ENCODE measurements around the gene WWC2.
"Not testable (repeated sequence)": the region's sequence is repeated elsewhere in the genome, so short reads cannot be mapped to it uniquely, and the experiment has no call there.

Gene WWC2

DNA sequence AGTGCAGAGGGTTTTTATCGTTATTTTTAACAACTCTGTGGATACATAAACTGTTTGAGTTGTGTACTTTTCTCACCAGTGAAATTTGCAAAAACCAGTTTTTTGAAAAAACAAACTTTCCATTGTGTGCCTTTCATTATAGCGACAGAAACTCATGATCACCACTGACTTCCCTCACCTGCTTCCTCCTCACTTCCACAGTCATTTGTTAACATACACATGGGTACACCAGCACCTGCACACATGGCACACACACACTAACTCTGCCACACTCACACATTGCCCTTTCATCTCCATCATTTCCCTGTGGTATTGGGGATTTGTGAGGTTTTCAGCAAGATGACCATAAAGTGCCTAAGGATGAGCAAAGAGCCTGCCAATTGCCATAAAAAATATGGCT lies 200.4 kb downstream of the WWC2 start:
- DNase-seq (ENCODE audit: low read depth), result no peak

DNA sequence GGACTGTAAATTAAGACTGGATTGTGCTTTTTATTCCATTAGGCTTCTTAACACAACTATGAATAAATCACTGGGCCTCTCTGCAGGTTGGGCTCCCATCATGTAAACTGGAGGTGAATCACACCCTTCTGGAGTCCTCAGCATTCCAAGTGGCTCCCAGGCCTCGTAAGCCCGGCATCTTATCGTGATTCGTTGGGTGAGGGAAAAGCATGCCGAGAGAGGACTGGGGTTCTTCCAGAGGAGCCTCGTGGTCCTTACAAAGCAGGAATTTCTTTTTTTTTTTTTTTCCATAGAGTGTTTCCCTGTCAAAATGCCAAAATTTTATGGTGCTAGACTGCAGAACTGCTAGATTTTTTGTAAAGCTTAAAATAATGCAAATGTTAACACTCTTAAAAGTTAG lies 201.0 kb downstream of the WWC2 start:
- DNase-seq (ENCODE audit: low read depth), result no peak

DNA sequence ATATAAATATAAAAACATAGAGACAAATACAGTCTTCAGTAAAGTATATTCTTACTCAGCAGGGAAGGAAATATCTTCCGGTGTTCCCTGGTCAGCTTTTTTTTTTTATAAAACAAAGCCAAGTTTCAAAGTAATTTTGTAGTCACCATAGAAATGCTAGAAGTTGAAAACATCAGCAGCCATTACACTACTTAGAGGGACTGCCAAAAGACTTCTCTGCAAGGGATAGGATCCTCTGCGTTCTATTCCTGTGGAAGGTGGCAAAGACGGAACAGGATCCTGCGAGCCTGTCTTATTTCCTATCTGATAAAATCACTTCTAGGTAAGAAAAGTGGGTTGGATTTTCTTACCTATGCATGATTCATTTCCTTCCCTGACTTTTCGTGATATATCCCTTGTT lies 201.6 kb downstream of the WWC2 start:
- DNase-seq (ENCODE audit: low read depth), result no peak

DNA sequence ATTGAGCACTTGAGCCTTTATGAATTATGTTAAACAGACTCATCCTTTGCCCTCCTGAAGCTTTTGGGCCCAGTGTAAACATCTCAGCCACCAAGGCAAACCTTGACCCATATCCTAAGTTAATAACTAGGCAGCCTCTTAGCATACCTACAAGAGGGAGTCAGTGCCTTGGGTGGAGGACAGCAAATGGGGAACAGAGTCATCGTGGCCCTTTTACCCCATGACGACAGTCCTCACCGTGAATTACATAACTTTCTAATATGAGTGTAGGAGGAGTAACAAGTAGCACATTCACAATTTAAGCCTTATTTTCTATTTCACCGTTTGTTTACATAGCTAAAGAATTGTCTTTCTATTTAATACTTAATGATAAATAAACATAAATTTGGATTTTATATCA lies 204.2 kb downstream of the WWC2 start:
- no peak for DNase-seq (ENCODE audit: low read depth)

DNA sequence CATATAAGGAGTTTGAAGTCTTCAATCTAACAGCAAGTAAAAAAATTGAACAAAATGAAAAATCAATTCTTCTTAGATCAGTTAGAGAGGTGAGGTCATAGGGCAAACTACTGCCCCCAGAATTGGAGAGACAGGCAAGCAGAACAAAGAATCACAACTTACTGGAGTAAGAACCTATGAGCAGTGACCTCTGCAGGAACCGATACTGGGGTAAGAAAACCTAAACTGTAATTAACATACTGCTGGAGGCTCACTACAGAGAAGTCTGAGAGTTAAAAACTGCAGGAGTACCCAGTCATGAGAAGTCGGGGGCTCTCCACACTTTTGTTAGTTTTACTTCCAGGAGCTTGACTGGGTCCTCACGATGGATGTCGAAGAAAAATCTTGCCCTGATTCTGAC lies 205.0 kb downstream of the WWC2 start:
- DNase-seq (ENCODE audit: low read depth), result no peak

DNA sequence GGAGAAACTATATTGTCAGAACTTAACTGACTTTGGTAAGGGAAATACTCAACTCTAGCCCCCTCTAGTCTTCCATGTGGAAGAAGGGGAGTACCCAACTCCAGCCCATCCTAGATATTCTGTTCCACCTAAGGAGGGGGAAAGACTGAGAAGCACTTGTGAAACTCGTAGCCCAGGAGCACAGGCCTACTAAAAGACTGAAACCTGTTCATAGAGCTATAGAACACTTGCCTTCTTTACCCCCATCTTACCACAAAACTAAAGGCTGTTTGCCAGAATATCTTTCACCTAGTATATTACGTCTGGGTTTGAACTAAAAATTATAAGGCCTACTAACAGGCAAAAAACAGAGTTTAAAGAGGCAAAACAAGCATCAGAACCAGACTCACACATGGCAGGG lies 205.5 kb downstream of the WWC2 start:
- DNase-seq (ENCODE audit: low read depth), result no peak

DNA sequence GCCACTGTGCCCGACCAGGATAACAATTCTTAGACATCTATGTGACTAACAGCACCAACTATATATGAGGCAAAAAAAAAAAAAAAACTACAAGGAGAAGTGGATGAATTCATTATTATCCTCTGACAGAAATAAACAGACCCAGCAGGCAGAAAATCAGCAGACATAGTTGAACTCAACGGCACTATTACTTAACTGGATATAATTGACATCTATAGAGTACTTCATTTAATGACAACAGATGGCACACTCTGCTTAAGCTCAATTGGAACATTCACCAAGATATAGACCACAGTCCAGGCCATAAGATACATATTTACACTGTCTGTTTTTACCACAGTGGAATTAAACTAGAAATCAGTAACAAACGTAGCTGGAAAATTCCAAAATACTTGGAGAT lies 207.8 kb downstream of the WWC2 start:
- no peak for DNase-seq (ENCODE audit: low read depth)

DNA sequence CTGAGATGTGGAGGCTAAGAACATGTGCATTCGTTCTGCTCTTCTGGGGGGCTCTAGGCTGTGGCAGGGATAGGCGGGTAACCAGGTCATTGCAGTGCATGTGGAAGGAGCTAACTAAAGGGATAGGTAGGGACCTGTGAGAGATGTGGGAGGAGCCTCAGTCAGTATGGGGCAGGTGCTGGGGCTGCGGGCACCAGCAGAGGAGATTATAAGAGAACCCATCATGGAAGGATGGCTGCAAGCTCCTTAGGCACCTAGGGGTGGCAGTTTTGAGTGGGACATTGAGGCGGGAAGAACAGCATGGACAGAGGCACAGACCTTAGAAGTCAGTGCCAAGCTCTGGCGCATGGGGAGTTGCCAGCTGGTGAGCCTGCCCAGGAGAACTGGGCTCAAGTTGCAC lies 213.8 kb downstream of the WWC2 start:
- no peak for DNase-seq (ENCODE audit: low read depth)

DNA sequence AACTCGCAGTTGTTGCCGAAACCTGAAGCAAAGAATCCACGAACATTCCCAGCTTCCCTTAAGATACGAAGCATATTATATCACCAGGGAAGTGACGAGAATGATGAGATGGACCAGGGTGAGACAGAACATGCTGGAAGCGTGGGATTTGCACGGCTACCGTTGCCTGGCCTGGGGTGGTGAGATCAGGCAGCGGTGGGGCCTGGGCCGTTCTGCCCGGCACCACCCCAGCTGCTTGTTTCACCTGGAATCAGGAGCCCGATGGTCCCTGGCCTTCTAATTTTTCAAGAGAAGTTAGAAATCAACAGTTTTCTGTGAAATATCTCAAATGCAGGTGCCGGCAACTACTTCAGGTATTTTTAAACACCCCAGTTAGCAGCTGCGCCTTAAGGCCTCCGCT lies 215.3 kb downstream of the WWC2 start:
- no peak for DNase-seq (ENCODE audit: low read depth)

DNA sequence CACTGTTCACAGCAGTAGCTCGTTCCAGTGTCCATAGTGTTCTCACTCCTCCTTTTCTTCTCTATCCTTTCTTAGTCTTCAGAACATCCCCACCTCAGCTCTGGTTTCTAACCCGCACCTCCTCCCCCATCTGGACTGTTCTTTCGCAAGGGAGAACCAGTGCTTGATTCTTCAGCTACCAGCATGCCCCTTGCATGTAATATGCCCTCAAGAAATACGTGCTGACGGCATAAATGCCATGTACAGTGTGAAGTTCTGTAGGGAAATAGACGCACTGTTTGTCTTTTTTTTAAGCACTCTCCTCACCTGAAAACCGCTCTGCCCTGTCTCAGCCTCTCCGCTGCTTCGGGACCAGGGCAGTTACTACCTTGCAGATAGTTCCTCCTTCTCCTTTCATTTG lies 215.7 kb downstream of the WWC2 start:
- DNase-seq (ENCODE audit: low read depth), result no peak

DNA sequence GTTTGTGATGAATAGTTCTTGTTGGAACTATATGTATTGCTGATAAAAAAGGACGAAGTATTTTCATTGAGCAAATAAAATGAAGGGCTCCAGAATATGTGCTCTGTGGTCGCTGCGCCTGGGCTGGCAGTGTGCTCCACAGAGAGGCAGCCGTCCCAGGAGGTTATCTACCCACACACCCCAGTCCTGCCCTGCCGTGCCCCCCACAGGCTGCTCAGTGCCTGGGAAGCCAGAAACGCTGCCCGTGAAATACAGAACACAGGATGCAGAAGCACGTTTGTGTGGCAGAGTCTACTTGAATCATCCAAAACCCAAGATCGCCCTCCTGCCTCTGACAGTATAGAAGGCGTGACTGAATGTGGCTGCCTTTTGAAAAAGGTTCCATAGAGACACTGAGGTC lies 219.6 kb downstream of the WWC2 start:
- no peak for DNase-seq (ENCODE audit: low read depth)

DNA sequence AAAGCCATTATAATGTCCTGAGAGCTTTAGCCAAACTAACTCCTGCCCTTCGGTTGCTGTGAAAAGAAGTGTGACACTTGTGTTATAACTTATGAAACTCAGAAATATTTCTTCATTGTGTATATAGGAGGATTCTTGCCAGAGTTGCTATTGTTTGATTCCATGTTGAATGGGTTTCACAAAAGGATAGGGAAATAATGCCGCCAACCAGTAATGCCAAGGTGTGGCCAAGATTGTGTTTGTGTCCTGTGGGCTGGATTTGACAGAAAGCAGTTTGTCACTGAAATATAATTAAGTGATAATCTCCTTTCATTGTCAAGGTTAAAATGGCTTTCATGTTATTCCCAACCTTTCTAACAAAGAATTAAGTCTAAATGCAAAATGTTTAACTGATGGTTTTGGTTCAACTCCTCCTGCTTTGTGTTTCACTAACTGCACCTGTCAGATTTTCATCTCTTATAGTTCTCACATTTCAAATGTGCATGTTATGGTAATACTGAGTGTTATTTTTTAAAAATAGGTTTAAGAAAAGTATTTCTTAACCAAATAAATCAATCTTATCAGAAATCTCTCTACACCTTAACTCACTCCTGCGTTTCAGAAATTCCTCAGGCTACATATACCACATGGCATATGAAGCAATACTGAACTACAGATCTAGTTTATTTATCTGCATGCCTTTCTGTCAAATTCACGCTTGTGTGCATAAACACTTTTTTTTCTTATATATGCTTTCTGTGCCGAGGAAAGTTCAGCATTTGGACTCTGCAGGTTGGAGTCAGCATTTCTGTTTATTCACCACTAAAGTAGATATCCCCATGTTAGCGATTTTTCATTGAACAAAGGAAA lies 221.4 kb downstream of the WWC2 start, which contains the start of gene CLDN22:
TSS of gene CLDN22 (minus strand) at position 66 of the 849 bp plus-strand sequence. CDS start at position 8, 58 bp downstream.
- DNase-seq (ENCODE audit: low read depth), result no peak

DNA sequence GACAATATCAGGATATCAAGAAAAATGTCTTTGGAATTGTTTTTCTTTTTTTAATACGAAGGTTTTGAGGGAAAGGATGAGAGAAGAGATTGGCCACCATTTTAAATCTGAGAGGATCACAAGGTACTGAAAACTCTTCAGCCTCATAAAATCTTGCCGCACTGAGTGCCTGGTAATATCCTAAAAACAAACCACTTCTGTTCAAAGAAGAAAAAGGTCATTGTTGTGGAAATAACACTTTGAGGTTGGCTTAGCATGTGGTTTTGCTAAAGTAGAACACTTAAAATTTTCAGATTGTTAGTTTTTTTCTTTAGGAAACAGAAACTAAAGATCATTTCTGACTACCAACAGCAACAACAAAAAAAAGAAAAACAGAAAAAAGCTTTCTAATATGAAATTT lies 222.0 kb downstream of the WWC2 start:
- DNase-seq (ENCODE audit: low read depth), result no peak

DNA sequence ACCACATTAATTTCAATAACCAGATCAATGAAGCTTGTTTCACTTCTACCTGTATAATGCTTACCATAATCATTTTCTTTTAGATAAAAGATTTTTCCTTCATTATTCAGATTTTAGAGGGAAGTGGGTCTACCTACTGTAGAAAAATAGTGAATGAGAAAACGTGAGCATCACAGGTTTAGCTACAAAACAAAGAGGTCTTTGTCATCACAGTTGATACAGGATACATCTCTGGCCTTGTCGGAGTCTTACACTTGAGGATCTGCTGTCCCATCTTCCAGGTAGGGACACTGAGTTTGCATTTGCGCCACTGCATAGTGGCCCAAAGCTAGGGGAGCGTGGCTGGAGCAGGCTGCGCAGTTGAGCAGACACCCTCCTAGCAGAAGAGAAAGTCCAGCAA lies 222.5 kb downstream of the WWC2 start:
- DNase-seq (ENCODE audit: low read depth), result no peak

DNA sequence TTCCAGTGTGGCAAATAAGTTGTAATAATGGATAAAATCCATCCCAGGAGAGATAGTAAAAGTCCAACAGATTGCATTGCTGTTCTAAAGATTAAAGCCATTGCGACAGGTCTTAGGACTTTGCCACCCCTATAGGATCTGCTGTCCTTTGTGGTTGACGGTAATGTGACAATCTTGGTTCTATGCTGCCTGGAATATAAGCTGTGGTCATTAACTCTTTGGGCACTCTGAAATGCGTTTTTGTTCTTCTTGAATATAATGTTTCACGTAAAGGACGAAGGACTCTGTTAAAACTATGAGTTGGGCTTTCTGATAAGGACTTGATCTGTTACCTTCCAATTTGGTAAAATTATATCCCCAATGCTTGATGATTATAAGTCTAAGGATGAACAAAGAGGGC lies 223.3 kb downstream of the WWC2 start, which contains the start of gene CLDN24:
TSS of gene CLDN24 (minus strand) at position 101 of the 400 bp plus-strand sequence. CDS start at position 101, 0 bp downstream.
- DNase-seq (ENCODE audit: low read depth), result no peak

DNA sequence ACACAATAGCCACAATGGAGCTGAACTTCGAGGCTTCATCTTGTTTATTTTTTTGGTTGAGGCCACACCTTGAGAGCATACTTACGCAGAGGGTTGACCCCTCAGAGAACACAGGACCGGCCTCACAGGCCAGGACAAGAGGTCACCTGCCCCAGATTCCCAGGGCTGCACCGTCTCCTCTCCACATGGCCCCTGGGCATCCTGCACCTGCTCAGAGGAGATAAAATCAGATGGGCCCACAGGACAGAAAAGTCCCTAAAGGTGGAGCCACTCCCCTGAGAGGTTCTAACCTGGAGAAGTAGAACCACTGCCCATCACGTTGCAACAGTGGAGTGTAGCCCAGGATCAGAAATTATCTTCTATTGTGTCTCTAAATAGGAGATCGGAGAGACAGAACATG lies 224.2 kb downstream of the WWC2 start:
- no peak for DNase-seq (ENCODE audit: low read depth)

DNA sequence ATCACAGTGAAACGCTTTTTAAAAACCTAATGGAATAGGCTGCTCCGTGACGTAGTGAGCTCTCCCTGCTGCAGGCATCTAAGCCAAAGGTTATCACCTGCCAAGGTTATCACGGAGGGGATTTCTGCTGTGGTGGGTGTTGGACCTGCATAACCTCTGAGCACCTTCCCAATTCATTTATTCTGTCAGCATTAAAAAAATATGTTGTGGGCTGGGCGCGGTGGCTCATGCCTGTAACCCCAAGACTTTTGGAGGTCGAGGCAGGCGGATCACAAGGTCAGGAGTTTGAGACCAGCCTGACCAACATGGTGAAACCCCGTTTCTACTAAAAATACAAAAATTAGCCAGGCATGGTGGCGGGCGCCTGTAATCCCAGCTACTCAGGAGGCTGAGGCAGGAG lies 225.0 kb downstream of the WWC2 start:
- DNase-seq (ENCODE audit: low read depth), result not testable (repeated sequence)

DNA sequence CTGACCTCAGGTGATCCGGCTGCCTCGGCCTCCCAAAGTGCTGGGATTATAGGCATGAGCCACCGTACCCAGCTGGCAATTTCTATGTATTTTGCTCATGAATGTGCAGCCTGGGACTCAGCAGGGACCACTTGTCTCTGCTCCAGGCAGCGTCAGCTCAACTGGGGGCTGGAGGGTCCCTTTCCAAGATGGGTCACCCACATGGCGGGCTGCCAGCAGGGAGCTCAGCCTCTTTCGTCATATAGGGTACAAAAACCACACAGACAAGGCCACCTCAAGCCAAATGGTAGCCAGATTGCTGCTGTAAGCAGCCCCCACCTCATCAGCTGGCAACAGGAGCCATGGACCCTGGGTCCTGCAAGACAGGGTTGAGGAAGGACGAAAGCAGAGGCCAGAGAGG lies 225.6 kb downstream of the WWC2 start:
- no peak for DNase-seq (ENCODE audit: low read depth)

DNA sequence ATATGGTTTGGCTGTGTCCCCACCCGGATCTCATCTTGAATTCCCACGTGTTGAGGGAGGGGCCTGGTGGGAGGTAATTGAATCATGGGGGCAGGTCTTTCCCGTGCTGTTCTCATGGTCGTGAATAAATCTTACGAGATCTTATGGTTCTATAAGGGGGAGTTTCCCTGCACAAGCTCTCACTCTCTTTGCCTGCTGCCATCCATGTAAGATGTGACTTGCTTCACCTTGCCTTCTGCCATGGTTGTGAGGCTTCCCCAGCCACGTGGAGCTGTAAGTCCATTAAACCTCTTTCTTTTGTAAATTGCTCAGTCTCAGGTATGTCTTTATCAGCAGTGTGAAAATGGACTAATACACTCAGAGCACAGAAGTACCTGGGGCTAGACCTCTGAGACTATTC lies 227.3 kb downstream of the WWC2 start:
- not testable (repeated sequence) for DNase-seq (ENCODE audit: low read depth)

DNA sequence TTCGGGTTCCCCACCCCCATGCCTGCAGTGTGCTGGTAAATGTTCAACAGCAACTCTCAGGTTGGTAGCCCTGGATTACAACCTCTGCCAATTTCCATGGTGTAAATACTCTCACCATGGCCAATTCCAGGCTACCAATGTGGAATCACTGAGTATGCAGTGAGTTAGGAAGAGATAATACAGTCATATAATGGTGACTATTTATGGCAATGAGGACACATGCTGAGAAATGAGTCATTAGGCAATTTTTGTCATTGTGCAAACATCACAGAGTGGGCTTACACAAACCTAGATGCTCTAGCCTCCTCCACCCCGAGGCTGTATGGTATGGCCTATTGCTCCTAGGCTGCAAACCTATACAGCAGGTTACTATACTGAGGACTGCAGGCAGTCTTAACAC lies 227.8 kb downstream of the WWC2 start:
- no peak for DNase-seq (ENCODE audit: low read depth)

DNA sequence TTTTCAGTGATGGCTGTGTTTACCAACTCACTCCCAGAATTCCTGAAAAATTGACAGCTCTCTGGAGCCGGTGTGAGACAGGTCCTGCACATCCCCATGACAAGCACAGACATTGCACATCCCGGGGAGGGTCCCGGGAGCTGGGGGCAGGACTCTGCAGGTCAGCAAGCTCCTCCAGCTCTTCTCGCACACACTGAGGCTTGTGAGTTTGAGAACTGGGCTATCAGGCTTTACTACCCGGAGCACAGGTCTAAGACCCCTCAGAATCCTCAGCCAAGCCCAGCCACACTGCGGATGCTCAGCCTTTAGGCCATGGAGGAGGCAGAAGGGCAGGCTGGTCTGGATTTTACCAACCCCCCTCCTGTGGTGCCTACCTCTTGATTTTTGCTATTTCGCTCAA lies 228.8 kb downstream of the WWC2 start:
- no peak for DNase-seq (ENCODE audit: low read depth)

DNA sequence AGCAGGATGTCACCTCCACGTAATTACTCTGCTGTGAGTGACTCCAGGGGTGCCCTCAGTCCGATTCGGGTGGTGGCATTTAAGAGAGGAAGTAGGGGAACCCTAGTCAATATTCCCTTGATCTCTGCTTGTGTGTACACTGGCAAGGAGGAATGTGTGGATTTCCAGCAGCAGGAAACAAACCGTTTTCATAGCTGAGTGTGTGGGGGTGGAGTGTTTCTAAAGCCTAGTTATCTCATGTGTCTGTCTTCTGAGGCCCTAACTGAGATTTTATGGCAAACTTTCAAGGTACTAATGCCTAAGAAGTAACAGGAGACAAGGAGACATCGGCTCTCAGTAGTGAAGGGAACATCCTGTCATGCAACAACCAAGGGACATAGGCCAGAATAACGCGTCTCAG lies 229.8 kb downstream of the WWC2 start:
- DNase-seq (ENCODE audit: low read depth), result no peak

DNA sequence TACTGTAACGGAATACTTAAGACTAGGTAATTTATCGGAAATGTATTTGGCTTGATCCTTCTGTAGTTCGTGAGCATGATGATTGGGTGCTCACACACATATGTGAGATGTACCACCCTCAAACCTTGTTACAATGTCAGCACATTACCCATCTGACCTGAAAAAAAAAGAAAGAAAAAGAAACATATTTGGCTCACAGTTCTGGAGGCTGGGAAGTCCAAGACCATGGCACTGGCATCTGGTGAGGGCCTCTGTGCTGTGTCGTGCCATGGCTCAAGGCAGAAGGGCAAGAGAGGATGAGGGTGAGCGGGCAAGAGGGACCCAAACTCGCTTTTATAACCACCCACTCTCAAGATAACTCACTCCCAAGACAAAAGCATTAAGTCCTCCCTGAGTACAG lies 230.2 kb downstream of the WWC2 start:
- DNase-seq (ENCODE audit: low read depth), result no peak

Measured in GM04504 (cell line).